PC-3 (cell line): ENCODE measurements around the gene ACY1. TPM values are rescaled to one million over a fixed set of nuclear protein-coding genes. Genes with fewer than 3 reads are reported as not detected.

Source experiments
- ATAC-seq: fragments of 200-7000 bp; cut with Tn5 transposase; 2 replicates; pipeline ENCODE4 v1.9.1; 2020; ENCODE audit warnings: mild to moderate bottlenecking, moderate library complexity
- BruUV-seq: library from RNA; stranded (reverse); fragments of 400-500 nt; replicated peaks from 2 replicates; lab custom pipeline; 2021; lab: Mats Ljungman, UMichigan
- CTCF ChIA-PET: fragments of 300-600 bp; sonication (Branson Sonifier 250); formaldehyde crosslinking; loops from one replicate; lab custom pipeline; 2022; ENCODE audit warnings: antibody characterized with exemption; lab: Charles Lee
- POLR2A ChIA-PET: fragments of 300-600 bp; sonication (Branson Sonifier 250); formaldehyde crosslinking; loops from one replicate; lab custom pipeline; 2022; ENCODE audit warnings: antibody characterized with exemption; ENCODE audit not compliant: unreplicated experiment; lab: Charles Lee
- DNase-seq: peaks from one replicate; pipeline ENCODE4 v3.0.0-alpha.2; 2015
- H2AFZ ChIP-seq: fragments of 300-600 bp; sonication (generic); 2 replicates; pipeline ENCODE4 v1.6.0; 2016; ENCODE audit warnings: antibody characterized with exemption, low read length
- H3F3A ChIP-seq: fragments of 300-600 bp; sonication (generic); one replicate; pipeline ENCODE4 v1.6.0; 2017; ENCODE audit warnings: antibody characterized with exemption, low read length, control low read depth, mild to moderate bottlenecking; ENCODE audit not compliant: unreplicated experiment
- H3K27ac ChIP-seq: fragments of 300-600 bp; sonication (generic); 2 replicates; pipeline ENCODE4 v1.5.1; 2016; ENCODE audit warnings: mild to moderate bottlenecking, low read length
- H3K27me3 ChIP-seq: fragments of 300-600 bp; sonication (generic); 2 replicates; pipeline ENCODE4 v1.6.1; 2016; ENCODE audit warnings: low read length, mixed read lengths
- H3K36me3 ChIP-seq: fragments of 300-600 bp; sonication (generic); 2 replicates; pipeline ENCODE4 v1.6.1; 2016; ENCODE audit warnings: low read depth, mixed run types, low read length, mixed read lengths
- H3K4me1 ChIP-seq: fragments of 300-600 bp; sonication (generic); 2 replicates; pipeline ENCODE4 v1.5.1; 2016; ENCODE audit warnings: low read length; ENCODE audit not compliant: insufficient read depth
- H3K4me2 ChIP-seq: fragments of 300-600 bp; sonication (generic); 2 replicates; pipeline ENCODE4 v1.6.0; 2016; ENCODE audit warnings: low read length
- H3K4me3 ChIP-seq: fragments of 300-600 bp; sonication (generic); 2 replicates; pipeline ENCODE4 v1.5.1; 2016; ENCODE audit warnings: mild to moderate bottlenecking, low read length, mixed read lengths
- H3K79me2 ChIP-seq: fragments of 300-600 bp; sonication (generic); 2 replicates; pipeline ENCODE4 v1.6.1; 2017; ENCODE audit warnings: low read length, mixed read lengths
- H3K9ac ChIP-seq: fragments of 300-600 bp; sonication (generic); 2 replicates; pipeline ENCODE4 v1.6.0; 2016; ENCODE audit warnings: mild to moderate bottlenecking, low read length
- H3K9me2 ChIP-seq: fragments of 300-600 bp; sonication (generic); replicated peaks from 2 replicates; pipeline ENCODE4 v1.6.1; 2016; ENCODE audit warnings: mixed run types, low read length, mixed read lengths
- H3K9me3 ChIP-seq: fragments of 300-600 bp; sonication (generic); 2 replicates; pipeline ENCODE4 v1.6.1; 2016; ENCODE audit warnings: low read length, mixed read lengths
- H4K20me1 ChIP-seq: fragments of 300-600 bp; sonication (generic); 2 replicates; pipeline ENCODE4 v1.6.1; 2016; ENCODE audit warnings: low read length, mixed read lengths
- CTCF ChIP-seq: fragments of 300-600 bp; sonication (generic); conservative IDR thresholded peaks from 2 replicates; pipeline ENCODE4 v1.5.1; 2017; ENCODE audit warnings: antibody characterized with exemption, low read depth, mild to moderate bottlenecking, low read length
- EZH2 ChIP-seq: fragments of 300-600 bp; sonication (generic); IDR thresholded peaks from one replicate; pipeline ENCODE4 v1.6.1; 2017; ENCODE audit warnings: antibody characterized with exemption, mild to moderate bottlenecking, low read length; ENCODE audit not compliant: unreplicated experiment
- EZH2phosphoT487 ChIP-seq: fragments of 300-600 bp; sonication (generic); IDR thresholded peaks from 2 replicates; pipeline ENCODE4 v1.6.1; 2018; ENCODE audit warnings: mild to moderate bottlenecking, antibody characterized with exemption, low read length, borderline replicate concordance
- intact Hi-C: fragments of 100-400 bp; cut with micrococcal nuclease; formaldehyde crosslinking; loops from 2 replicates; pipeline ENCODE4 v1.9.0; 2023
- total RNA-seq: library from RNA; depleted of rRNA; stranded (reverse); fragments of >200 nt; gene quantifications from 2 replicates; pipeline ENCODE4 v1.2.3, GENCODE V29; 2014

Gene ACY1
- total RNA-seq, 1 experiment from 2014 or later, result 71.3 TPM

- Histone ChIP-seq H3K4me1 (no peaks in the 10 kb centered on the region), H3K27me3 (no peaks in the 10 kb centered on the region), H3K4me2 (no peak overlapping the region), H3K27ac (no peak overlapping the region), H3K4me3 (no peak overlapping the region), H3K36me3 (no peaks in the 10 kb centered on the region), H2AFZ (no peak overlapping the region), H3K9ac (no peak overlapping the region), H4K20me1 (no peaks in the 10 kb centered on the region), H3K79me2 (no peaks in the 10 kb centered on the region), H3F3A (no peaks in the 10 kb centered on the region), H3K9me2 (no peaks in the 10 kb centered on the region), H3K9me3 (no peaks in the 10 kb centered on the region)
- DNase-seq, result no peak
- CTCF ChIA-PET, result no interaction called here
- POLR2A ChIA-PET, result no interaction called here
- TF ChIP-seq CTCF, result no peak
- no peak for TF ChIP-seq EZH2phosphoT487
- TF ChIP-seq EZH2, result no peak
- intact Hi-C loops, result no loop called here
- BruUV-seq, result no TSS peak
- no peak for ATAC-seq
These were observed 22.9 kb upstream of the ACY1 start for GRCh38 chr3:51960386-51960785.

- H3K27me3 ChIP-seq, result no peaks in the 10 kb centered on the region
- no peaks in the 10 kb centered on the region for H3K9me3 ChIP-seq
- ATAC-seq (no peak), DNase-seq (no peak)
- H3K4me3 ChIP-seq, result no peak overlapping the region
- ChIA-PET POLR2A (no interaction called here), CTCF (no interaction called here)
- intact Hi-C loops, result no loop called here
- H4K20me1 ChIP-seq, result no peaks in the 10 kb centered on the region
- no peak overlapping the region for H3K4me2 ChIP-seq
- H3F3A ChIP-seq, result no peaks in the 10 kb centered on the region
- H2AFZ ChIP-seq, result no peak overlapping the region
- H3K4me1 ChIP-seq, result no peaks in the 10 kb centered on the region
- BruUV-seq, result no TSS peak
- TF ChIP-seq CTCF (no peak), EZH2phosphoT487 (no peak), EZH2 (no peak)
- no peaks in the 10 kb centered on the region for H3K36me3 ChIP-seq
- no peak overlapping the region for H3K27ac ChIP-seq
- H3K79me2 ChIP-seq, result no peaks in the 10 kb centered on the region
- H3K9ac ChIP-seq, result no peak overlapping the region
- no peaks in the 10 kb centered on the region for H3K9me2 ChIP-seq
These were observed 22.3 kb upstream of the ACY1 start for GRCh38 chr3:51961011-51961410.

- Histone ChIP-seq H3K4me1 (peaks cover 6% of the 10 kb centered on the region), H2AFZ (no peak overlapping the region), H3K79me2 (no peaks in the 10 kb centered on the region), H3K9me2 (no peaks in the 10 kb centered on the region), H3K4me2 (no peak overlapping the region), H3K27me3 (no peaks in the 10 kb centered on the region), H3K4me3 (no peak overlapping the region), H3K9me3 (no peaks in the 10 kb centered on the region), H3K9ac (no peak overlapping the region), H3K36me3 (no peaks in the 10 kb centered on the region), H3F3A (no peaks in the 10 kb centered on the region), H3K27ac (no peak overlapping the region), H4K20me1 (no peaks in the 10 kb centered on the region)
- ChIA-PET CTCF (no interaction called here), POLR2A (no interaction called here)
- intact Hi-C loops, result no loop called here
- no peak for DNase-seq
- no peak for ATAC-seq
- TF ChIP-seq EZH2phosphoT487 (no peak), CTCF (no peak), EZH2 (no peak)
- BruUV-seq, result no TSS peak
These were observed 21.4 kb upstream of the ACY1 start for GRCh38 chr3:51961602-51962569.
